ENCODE measurements around the gene CTNND2.

GRCh38 chr5:11252523-11252922, 651.7 kb downstream of the CTNND2 start:
- TF ChIP-seq FOXM1 (IDR thresholded peaks at IDR 0.05; ENCODE audit: borderline replicate concordance) (no peak), ZNF384 (IDR thresholded peaks at IDR 0.05) (no peak), ELF4 (IDR thresholded peaks at IDR 0.05) (no peak), CTBP1 (IDR thresholded peaks at IDR 0.05; ENCODE audit: borderline replicate concordance) (no peak), SP1 (IDR thresholded peaks at IDR 0.05) (no peak), L3MBTL2 (conservative IDR thresholded peaks at IDR 0.05) (no peak), NFRKB (IDR thresholded peaks at IDR 0.05) (no peak), TARDBP (IDR thresholded peaks at IDR 0.05) (no peak), SUZ12 (IDR thresholded peaks at IDR 0.05) (no peak)

Data from HEK293T (cell line).